Measurements from ENCODE around the gene ZNF775. TPM values are rescaled to one million over a fixed set of nuclear protein-coding genes. Genes with fewer than 3 reads are reported as not detected.
A peak's percentile ranks its signal among the peaks of the same experiment; 100 is the strongest.

Gene ZNF775
- total and polyA plus RNA-seq, 2 of the 13 experiments (the other 11 are each of a cell fraction or from before 2014, with no cell fraction given): 3.1 to 3.2 TPM

GRCh38 chr7:150340024-150340749, 38.9 kb upstream of the ZNF775 start (continued):
- TF ChIP-seq ZNF407 (CRISPR knock-in tag; IDR thresholded peaks at IDR 0.05; ENCODE audit: not compliant biosample characterization) (no peak), ZNF776 (CRISPR knock-in tag; IDR thresholded peaks at IDR 0.05) (peak; percentile 51; the same call in 1 of the 2 replicates), AGO2 (optimal IDR thresholded peaks at IDR 0.05; ENCODE audit: low read depth, low read length) (peak; percentile 69), SIX4 (CRISPR knock-in tag; IDR thresholded peaks at IDR 0.05) (no peak), TBL1XR1 (IDR thresholded peaks at IDR 0.05; ENCODE audit: borderline replicate concordance, low read length, partially characterized antibody) (no peak), CHD2 (IDR thresholded peaks at IDR 0.05; ENCODE audit: low read depth, low read length) (no peak), SP4 (CRISPR knock-in tag; IDR thresholded peaks at IDR 0.05) (peak; percentile 47; the same call in 1 of the 2 replicates), TERF1 (CRISPR knock-in tag; IDR thresholded peaks at IDR 0.05) (no peak), REPIN1 (CRISPR knock-in tag; IDR thresholded peaks at IDR 0.05; ENCODE audit: borderline replicate concordance, low read depth) (no peak), HES4 (CRISPR knock-in tag; IDR thresholded peaks at IDR 0.05; ENCODE audit: borderline replicate concordance) (no peak), ZSCAN21 (CRISPR knock-in tag; IDR thresholded peaks at IDR 0.05; ENCODE audit: borderline replicate concordance) (no peak), ZXDC (CRISPR knock-in tag; IDR thresholded peaks at IDR 0.05) (no peak), TGIF2 (CRISPR knock-in tag; IDR thresholded peaks at IDR 0.05) (no peak), ZBTB14 (CRISPR knock-in tag; IDR thresholded peaks at IDR 0.05) (0 out of 2 replicates have a peak, but pooled peaks have one; percentile 32), ZNF296 (CRISPR knock-in tag; conservative IDR thresholded peaks at IDR 0.05) (0 out of 2 replicates have a peak, but pooled peaks have one; percentile 36)
